TTC549 (cell line): ENCODE results near the gene C8A.

ENCODE experiments used
- FAIRE-seq: peaks from 2 replicates; lab custom pipeline; 2012; peaks lifted over from hg19 to GRCh38; lab: Jason Lieb, UNC

C8A gene

DNA sequence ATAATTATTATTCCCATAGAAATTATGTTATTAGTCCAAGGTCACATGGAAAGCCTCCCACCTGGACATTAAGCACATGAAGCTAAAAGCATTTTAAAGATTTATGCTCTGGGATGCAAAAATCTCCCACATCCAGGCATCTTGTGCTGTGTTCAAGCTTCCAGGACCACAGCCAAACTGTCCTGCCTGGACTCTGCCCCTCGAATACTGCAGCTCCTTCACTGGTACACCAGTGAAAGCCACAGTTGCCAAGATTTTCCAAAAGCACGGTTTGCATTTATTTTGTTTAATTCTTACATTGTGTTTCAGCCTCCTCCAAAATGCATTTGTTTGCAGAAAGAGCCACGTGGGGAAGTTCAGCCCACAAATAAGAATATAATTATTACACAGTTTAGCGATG, 72.6 kb downstream of the C8A start:
- no peak for FAIRE-seq

DNA sequence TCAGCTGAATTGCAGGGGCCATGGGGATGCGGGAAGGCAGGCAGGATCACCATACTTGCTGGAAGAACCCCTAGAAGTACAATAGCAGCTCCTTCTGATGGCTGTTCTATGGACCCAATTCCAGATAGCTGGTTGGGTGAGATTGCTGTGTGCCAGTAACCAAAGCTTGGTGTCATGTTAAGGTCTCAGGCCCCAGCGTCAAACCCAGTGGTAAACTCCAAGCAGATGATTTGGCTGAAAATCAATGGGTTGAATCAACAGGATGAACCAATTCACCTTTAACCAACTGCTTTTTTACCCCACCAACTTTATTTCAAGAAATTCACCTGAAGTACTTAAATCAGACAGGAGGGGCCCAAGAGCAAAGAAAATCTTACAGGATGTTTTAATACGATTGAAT, 73.4 kb downstream of the C8A start:
- no peak for FAIRE-seq

DNA sequence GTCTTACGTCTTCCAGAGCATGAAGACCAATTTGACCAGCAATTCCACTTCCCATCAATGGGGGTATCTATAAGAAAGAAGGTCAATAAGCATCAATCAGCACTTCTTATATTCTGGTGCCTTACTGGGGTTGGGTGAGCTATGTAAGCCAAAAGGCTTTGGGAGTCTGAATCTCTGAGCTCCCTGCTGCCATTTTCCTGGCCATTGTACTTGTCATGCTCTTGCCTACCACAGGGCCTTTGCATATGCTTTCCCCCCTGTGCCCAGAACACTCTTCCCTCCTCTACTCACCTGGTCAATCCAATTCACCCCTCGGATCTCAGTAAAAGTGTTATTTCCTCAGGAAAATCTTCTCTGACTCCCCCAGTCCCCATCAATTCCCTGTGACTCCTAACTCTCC, 74.9 kb downstream of the C8A start:
- FAIRE-seq: no peak

DNA sequence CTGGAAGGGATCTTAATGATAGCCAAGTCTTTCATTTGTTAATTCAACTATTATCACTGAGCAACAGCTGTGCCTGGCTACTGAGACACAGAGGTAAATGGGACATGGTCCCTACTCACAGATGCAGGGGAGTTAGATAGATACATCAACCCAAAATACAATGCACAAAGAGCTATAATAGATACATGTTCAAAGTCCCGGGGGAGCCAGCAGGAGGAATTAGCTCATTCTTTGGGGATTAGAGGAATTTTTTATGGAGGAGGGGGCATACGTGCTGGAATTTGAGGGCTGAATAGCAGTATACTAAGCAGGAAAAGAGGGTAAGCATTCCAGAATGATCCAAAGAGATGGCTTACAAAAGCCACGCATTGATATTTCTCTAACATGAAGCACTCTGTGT, 76.6 kb downstream of the C8A start:
- FAIRE-seq: no peak

DNA sequence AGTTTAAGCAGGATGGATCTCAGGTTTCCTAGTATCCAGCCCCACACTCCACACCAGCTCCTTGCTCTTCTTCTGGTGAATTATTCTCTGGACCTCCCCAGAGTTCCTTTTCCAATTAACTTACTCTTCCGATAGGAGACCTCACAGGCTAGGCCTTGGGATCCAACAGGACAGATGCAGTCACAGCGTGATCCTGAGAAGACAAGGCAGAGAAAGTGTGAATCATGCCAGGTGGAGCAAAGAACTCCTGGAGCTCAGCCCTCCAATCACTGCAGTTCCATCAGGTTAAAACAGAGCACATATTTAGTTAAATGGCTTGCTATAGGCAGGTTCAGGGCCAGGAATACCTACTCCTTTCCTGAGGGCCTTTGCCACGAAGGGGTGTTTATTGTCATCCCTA, 77.1 kb downstream of the C8A start:
- FAIRE-seq: no peak

DNA sequence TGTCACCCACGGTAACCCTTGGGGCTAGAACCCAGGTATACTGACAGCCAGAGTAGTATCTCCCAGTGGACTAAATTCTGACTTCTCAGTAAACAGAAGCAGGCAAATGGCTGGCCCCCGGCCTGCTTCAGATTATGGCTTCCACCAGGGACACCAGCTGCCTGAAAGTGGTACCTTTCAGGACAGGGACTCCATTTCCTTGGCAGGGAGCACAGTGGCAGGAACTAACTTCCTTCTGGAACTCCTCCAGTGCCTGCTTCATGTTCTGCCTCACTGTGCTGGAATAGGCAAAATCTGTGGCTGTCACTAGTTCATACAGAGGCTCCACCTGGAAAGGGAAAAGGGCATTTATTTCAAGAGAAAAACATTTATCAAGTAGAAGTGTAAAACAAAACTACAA, 78.6 kb downstream of the C8A start:
- no peak for FAIRE-seq

DNA sequence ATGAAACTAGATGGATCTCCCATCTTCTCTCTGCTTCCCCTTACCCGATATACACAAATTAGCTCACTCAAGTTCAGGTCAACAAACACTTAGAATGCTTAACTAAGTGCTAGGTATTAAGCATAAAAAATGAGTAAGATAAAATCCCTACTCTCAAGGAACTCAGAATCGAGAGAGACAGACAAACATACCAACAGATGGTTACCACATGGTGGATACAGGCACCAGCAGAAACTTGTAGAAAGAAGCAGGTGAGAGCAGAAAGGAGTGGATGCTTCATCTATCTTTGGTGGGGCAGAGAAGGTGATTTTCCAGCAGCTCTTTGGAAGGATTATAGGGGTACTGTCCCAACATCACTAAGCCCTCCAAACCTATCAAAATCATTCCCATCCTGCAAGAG, 79.0 kb downstream of the C8A start:
- FAIRE-seq: no peak

DNA sequence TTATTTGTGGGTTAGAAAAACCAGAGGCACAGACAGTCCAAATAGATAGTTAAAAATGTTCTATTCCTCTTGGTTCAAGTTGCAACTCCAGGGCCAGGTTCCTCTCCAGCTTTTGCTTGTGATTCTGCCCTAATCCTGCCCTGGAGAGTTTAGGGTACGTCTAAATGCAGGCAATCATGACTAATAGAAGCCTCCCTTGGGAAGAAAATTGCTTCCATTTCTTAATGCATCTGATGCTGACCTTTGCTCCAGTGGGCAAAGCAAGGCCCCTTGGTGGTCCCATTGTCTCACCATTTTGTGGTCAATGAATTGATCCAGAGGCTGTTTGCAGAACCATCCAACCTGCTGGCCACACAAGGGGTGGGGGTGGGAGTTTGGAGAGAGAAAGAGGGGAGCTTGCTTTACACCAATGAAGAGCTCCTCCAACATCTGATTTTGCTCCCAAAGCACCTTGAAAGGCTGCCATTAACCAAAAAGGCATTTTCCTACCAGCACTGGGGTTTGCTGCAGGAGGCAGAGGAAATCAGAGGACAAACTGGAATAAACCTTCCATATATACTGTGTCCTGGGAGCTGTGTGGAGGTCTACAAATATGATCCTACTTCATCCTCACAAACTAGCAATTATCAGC, 79.9 kb downstream of the C8A start:
- no peak for FAIRE-seq

DNA sequence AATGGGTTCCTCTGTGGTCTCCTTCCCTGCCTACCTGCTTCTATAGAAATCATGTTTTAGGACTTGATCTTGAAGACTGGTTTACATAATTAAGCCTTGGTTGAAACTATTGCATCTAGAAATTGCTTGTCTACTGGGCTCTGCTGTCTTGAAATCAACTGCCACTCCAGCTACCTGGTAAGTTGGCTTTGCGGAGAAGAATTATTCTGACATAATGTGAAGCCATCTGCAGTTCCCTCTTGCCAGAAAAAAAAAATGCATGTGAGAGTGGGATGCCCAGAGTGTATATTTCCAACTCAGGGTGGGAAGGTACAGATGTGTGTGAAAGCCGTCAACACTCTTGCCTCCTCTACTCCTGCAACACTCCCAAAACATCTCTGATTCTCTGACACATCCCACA, 84.0 kb downstream of the C8A start:
- no peak for FAIRE-seq

DNA sequence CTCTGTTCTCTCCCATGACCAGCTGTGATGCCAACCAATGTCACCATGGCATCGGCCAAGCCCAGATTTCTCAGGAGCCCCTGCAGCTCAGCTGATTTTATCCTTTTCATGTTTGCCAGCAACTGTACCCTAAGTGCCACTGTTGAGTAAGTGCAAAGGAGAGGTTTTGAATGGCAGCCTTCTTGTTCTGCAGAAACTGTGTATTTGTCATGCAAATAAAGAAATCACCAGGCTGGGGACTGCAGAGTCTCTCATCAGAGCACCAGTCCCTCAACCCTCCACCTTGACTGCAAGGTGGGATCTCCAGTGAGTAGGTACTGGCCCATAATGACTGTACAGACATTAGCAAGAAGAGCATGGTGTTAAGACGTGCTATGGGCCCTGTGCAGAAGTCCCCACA, 84.6 kb downstream of the C8A start:
- no peak for FAIRE-seq

DNA sequence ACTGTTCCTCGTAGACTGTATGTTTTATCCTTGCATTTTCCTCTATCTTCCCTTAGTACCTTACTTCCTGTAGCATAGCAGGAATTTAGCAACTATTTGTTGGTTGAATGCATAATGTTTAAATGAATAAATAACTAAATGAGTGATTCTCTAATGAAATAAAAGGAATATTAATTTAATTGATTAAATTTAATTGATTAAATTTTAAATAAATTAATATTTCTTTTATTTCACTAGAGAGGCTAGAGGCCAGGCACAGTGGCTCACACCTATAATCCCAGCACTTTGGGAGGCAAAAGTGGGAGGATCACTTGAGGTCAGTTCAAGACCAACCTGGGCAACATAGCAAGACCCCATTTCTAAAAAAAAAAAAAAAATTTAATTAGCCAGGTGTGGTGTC, 85.4 kb downstream of the C8A start:
- FAIRE-seq: no peak

DNA sequence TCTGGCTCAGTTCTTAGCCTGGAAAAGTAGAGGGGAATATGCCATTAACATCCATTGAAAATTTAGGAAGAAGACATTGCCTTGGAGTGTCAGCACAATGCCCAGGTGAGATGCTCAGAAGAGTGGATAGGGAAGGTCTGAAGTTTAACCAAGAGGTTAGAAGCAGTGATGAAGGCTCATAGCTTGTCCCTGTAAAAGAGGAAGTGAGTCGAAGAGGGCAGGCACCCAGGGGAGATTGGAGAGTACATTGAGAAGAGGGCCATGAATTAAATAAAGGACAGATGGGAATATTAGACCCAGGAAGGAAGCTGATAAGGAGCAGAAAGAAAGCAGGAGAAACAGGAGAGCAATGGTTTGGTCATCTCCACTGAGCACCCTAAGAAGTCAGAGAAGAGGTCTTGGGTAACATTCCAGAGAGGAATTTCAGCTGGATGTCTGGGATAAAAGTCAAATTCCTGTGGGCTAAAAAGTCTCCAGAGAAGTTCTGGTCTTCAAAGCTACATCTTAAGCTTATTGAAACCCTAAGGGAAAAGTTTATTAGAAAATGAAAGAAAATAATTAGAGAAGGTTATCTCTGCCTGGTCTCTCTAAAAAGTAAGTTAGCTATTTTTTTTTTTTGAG, 93.9 kb downstream of the C8A start:
- no peak for FAIRE-seq

DNA sequence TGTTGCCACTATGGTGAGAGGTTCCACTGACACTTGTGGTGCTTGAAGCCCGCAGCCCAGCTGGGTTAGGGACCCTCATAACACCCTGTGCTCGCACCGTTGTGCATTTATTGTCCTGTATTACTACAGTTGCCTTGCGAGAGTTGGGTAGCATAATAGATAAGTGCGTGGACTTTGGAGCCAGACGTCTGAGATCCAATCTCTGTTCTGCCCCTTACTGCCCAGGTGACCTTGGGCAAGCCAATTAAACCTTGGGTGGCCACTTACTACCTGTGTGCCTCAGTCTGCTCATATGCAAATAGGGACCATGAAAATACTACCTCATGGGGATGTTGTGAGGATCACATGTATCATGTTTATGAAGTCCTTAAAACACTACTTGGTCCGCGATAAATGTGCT, 97.9 kb downstream of the C8A start:
- FAIRE-seq: no peak

DNA sequence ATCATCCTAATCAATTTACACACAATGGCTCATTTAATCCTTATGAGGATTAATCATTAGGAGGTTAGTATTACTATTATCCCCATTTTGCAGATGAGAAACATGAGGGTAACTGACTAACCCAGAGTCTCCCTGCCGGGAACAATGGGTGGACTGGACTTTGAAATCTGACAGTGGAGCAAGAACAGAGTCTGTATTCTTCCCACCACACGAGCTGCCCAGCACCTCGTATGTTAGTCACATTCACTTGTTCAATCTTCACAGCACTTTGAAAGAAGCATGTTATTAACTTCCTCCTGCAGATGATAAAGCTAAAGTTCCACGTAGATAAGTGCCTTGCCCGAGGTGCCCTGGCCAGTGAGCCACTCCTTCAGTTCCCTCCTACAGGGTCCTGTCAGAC, 98.8 kb downstream of the C8A start:
- FAIRE-seq: no peak

DNA sequence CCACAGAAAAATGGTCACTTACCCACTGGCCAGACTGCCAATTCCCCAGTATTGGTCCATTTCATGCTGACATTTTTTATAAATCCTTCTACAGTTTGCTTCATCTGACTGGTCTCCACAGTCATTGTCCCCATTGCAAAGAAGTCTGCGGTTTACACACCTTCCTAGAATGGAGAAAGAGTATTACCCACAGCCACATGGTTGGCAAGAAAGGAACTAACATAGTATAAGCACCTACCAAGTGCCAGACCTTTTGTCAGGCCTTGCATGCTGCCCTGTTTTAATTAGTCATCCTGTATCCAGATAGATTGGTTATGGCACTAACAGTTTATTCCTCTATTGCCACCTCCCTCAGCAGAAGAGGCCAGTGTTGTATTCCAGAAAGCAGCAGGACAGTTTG, 100.1 kb downstream of the C8A start:
- FAIRE-seq: no peak

DNA sequence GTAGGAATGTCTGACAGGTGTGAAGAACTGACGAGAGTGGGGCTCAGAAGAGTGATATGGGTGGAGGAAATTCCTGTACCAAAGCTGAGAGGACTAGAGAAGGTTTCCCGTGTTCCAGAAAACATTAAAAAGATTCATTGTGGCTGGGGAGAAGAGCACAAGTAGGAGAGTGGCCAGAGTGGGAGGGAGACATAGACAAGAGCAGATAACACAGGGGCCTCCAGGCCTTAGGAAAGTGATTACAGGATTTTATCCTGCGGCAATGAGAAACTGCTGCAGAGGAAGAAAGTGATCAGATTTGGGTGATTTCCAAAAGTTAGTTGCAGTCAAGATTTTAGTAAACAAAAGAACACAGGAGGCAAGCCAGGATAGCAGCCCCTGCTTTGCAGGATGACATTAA, 103.3 kb downstream of the C8A start:
- FAIRE-seq: no peak

DNA sequence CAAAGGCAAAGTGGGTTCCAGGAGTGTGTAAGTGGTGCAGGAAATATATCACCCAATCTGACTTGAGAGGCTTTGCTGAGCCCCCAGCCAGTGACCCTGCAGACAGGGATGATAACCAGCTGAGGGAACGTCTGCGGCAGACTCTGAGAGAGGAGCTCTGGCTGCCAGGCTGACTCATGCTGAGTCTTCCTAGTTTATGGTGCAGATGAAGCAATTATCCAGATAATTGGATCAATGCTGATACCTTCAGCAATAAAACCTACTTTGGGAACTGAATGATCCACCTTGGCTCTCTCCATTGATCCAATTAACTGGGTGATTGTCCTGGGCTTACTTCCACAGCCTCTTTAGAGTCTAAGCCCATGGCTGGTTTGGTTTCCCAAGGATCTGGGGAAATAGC, 103.9 kb downstream of the C8A start:
- FAIRE-seq: no peak

DNA sequence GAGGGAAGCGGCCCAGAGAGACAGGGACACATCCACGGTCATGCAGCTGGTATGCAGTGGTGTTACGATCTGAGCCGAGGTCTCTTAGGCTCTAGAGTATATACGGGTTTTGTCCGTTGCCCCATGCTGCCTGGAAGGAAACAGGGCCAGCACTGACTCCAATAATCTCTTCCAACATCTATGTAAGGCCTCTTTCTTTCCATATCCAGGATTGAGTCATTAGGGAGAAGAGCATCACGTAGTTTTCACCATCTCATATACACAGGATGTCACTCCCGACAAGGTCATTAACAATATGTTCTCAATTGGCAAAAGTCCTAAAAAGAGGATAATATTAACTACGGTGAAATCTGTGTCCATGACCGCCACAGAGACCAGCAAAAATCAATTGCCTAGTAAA, 106.8 kb downstream of the C8A start:
- no peak for FAIRE-seq

DNA sequence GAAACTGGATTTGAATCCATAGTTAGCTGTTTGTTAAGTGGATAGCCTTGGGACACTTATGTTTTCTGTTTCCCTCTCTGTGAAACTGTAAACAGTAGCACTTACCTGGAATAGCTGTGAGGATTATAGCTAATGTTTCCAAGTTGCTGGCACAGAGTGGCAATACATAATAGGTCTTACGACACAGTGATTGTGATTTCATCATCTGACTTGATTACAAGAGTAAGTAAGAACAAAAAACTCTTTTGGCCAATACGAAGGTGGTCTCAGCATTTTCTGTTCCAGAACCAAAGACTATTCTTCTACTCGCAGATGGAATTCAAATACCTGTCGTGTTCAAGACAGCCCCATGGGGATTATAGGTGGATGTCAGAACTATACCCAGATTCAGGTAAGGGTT, 109.1 kb downstream of the C8A start:
- FAIRE-seq: no peak

DNA sequence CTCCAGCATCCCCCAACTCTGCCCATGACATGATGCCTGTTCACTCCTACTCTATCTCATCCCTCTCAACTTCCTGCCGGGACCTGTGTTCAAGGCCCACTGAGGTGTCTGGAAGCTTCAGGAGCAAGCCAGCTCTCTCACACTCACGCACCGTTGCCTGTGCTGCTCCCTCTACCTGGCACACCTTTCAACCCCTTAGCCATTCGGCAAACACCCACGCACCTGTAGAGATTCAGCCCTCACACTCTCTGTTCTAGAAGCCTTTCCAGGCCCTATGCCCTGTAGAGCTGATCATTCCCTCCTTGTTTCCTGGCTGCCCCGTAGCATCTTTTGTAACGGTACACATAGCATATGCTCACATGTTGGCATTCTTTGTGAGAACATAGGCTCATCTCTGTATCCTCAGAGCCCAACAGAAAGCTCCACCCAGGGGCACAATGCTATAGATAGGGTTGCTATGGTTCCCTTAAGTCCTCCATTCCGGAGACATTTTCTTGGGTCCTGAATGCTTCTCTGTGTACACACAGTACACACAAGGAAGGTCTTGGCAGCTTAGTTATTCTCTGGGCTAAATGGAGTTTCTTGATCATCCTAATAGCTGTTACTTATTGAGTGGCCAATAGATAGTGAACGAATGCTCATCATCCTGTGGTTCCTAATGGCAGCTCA, 109.9 kb downstream of the C8A start:
- FAIRE-seq: no peak

DNA sequence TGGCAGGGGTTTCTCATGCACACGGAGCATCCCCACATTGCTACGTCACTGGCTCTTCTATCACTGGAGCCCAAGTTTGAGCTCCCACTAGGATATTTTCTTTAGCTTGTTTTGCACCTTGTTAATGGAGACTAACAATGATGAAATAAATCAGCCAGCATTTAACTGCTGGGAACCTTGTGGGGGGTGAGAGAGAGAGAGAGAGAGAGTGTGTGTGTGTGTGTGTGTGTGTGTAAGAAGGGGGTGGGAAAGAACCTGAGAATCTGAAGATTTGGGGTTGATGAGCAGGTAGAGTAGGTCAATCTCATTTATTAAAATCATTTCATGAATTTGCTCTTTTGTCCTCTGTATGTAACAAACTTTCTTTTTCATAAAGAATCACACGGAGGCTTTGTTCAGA, 110.6 kb downstream of the C8A start:
- no peak for FAIRE-seq

DNA sequence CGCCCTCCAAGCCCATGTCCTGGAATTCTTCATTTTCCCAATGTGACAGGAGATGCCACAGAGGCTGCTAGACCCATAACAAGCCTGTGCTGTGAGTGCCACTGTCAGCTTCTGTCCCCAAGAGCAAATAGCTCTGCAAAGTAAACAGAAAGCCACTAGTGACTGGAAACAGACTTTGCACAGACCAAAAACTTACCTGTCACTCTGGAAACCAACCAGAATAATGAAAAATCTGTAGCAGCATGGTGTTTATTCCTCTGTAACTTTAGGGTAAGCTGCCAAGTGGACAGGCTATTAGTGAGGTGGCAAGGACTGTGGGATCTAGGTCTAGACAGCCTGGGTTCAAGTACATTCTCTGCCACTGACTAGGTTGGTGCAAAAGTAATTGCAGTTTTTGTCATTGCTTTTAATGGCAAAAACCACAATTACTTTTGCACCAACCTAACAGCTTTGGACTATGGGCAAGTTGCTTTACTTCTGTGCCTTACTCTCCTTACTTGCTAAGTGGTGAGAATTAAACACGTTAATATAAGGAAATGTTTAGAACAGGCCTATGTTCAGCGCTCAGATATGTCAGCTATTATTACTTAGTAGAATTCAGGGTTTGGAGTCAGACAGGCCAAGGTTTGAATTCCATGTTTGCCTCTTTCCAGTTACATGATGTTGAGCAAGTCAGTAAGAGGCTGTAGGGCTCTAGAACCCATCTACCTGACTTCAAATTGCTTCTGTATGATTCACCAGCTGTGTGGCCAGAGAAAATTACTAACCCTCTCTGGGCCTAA, 111.5 kb downstream of the C8A start, which contains the start of gene C8B:
Gene C8B (minus strand): TSS at position 100 of the 782 bp plus-strand sequence. CDS start 67 bp downstream, at position 33.
- FAIRE-seq: no peak

DNA sequence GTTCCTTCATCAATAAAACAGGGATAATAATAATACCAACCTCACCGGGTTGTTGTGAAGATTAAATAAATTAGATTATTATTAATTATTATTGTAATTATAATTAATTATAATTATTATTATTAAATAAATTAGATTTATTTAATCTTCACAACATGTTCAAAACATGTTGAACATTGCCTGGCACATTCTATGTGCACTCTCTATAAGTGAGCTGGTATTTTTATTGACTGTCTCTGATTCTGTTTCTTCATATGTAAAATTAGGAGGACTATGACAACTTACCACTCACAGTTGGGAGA, 112.1 kb downstream of the C8A start:
- no peak for FAIRE-seq
